ENCODE measurements around the gene MPPED2. TPM values are rescaled to one million over a fixed set of nuclear protein-coding genes. Genes with fewer than 3 reads are reported as not detected.

The MPPED2 gene
- total and polyA plus RNA-seq, 2 of the 13 experiments (the other 11 are each of a cell fraction or from before 2014, with no cell fraction given): not detected

- no peak for DNase-seq (ENCODE audit: low spot score)
- no TSS peak for BruUV-seq (replicated peaks)
- FAIRE-seq: no peak
These were observed 149.4 kb downstream of the MPPED2 start for GRCh38 chr11:30436801-30437200.

GRCh38 chr11:30435488-30435887, 150.7 kb downstream of the MPPED2 start:
- in situ Hi-C loops (cut with HindIII; ENCODE audit: extremely low pct_ligation_motif_present, low pct_unique_long_range_greater_than_20kb) (no loop called here), intact Hi-C loops (cut with micrococcal nuclease; ENCODE audit: unreplicated experiment) (no loop called here)
- DNase-seq (ENCODE audit: low spot score) (no peak), ATAC-seq (no peak), FAIRE-seq (no peak)
- Histone ChIP-seq H2AFZ (ENCODE audit: low read length) (no peak overlapping the region), H3K27me3 (ENCODE audit: control insufficient read depth in 1 of 2, insufficient read depth in 2 of 2, low read length in 2 of 2) (peaks cover 0 to 3% of the 10 kb centered on the region in 2 experiments; a peak in 1 of 5 replicates), H3K9ac (ENCODE audit: insufficient read depth, low read depth, low read length) (no peak overlapping the region), H3K9me3 (ENCODE audit: low read length) (no peaks in the 10 kb centered on the region), H3K27ac (ENCODE audit: extremely low read length, insufficient read depth, low read length) (no peak overlapping the region), H3K4me2 (ENCODE audit: low read depth, low read length) (no peak overlapping the region), H3K4me1 (ENCODE audit: insufficient read depth, low read length) (no peaks in the 10 kb centered on the region), H3K79me2 (ENCODE audit: insufficient read depth, low read length) (no peaks in the 10 kb centered on the region), H3K4me3 (replicated peaks in 1 of 3; ENCODE audit: insufficient read depth in 1 of 3, low read depth in 2 of 3, low read length in 3 of 3) (no peak overlapping the region), H3K36me3 (replicated peaks in 1 of 2; ENCODE audit: control insufficient read depth in 1 of 2, insufficient read depth in 2 of 2, low read length in 2 of 2) (no peaks in the 10 kb centered on the region), H4K20me1 (ENCODE audit: insufficient read depth, low read length) (no peaks in the 10 kb centered on the region)
- ChIA-PET CTCF (ENCODE audit: low intra/inter-chr PET ratio, low total read pairs) (no interaction called here), POLR2A (no interaction called here)
- BruUV-seq (replicated peaks): no TSS peak
- TF ChIP-seq SOX6 (IDR thresholded peaks at IDR 0.05) (no peak), SOX6 (CRISPR knock-in tag; IDR thresholded peaks at IDR 0.05) (no peak), ELK4 (CRISPR knock-in tag; IDR thresholded peaks at IDR 0.05; ENCODE audit: borderline replicate concordance) (no peak), SP5 (CRISPR knock-in tag; IDR thresholded peaks at IDR 0.05; ENCODE audit: borderline replicate concordance, low read depth) (no peak), ZXDC (CRISPR knock-in tag; IDR thresholded peaks at IDR 0.05) (no peak), ZNF367 (CRISPR knock-in tag; IDR thresholded peaks at IDR 0.05; ENCODE audit: borderline replicate concordance) (no peak), MIER2 (CRISPR knock-in tag; IDR thresholded peaks at IDR 0.05) (no peak)

More at GRCh38 chr11:30436801-30437200, 149.4 kb downstream of the MPPED2 start:
- no peak overlapping the region for H2AFZ ChIP-seq (ENCODE audit: low read length)
- intact Hi-C loops (cut with micrococcal nuclease; ENCODE audit: unreplicated experiment): no loop called here
- no peak overlapping the region for H3K4me3 ChIP-seq (replicated peaks in 1 of 3; ENCODE audit: insufficient read depth in 1 of 3, low read depth in 2 of 3, low read length in 3 of 3)
- H3K4me2 ChIP-seq (ENCODE audit: low read depth, low read length): no peak overlapping the region
- H3K9ac ChIP-seq (ENCODE audit: insufficient read depth, low read depth, low read length): no peak overlapping the region
- H3K9me3 ChIP-seq (ENCODE audit: low read length): no peaks in the 10 kb centered on the region
- no peaks in the 10 kb centered on the region for H3K4me1 ChIP-seq (ENCODE audit: insufficient read depth, low read length)
- ATAC-seq: no peak
- no peak overlapping the region for H3K27ac ChIP-seq (ENCODE audit: extremely low read length, insufficient read depth, low read length)
- WGBS (ENCODE audit: low lambda C conversion rate): 31% methylated on average over 3 of the region's 3 CpGs
- CTCF ChIA-PET (ENCODE audit: low intra/inter-chr PET ratio, low total read pairs): no interaction called here
- H3K27me3 ChIP-seq (ENCODE audit: control insufficient read depth in 1 of 2, insufficient read depth in 2 of 2, low read length in 2 of 2): peaks cover 0 to 3% of the 10 kb centered on the region in 2 experiments; a peak in 1 of 5 replicates
- no peaks in the 10 kb centered on the region for H3K79me2 ChIP-seq (ENCODE audit: insufficient read depth, low read length)
- TF ChIP-seq NR2C2 (CRISPR knock-in tag; IDR thresholded peaks at IDR 0.05; ENCODE audit: borderline replicate concordance) (no peak), MED13 (CRISPR knock-in tag; IDR thresholded peaks at IDR 0.05) (no peak), ZNF232 (CRISPR knock-in tag; IDR thresholded peaks at IDR 0.05; ENCODE audit: borderline replicate concordance) (no peak), ZC3H13 (CRISPR knock-in tag; IDR thresholded peaks at IDR 0.05) (no peak), ZNF800 (CRISPR knock-in tag; IDR thresholded peaks at IDR 0.05) (no peak), TRIM24 (CRISPR knock-in tag; IDR thresholded peaks at IDR 0.05) (no peak), ZNF260 (CRISPR knock-in tag; IDR thresholded peaks at IDR 0.05; ENCODE audit: borderline replicate concordance, low read depth) (no peak), XBP1 (CRISPR knock-in tag; IDR thresholded peaks at IDR 0.05) (no peak), ZNF746 (CRISPR knock-in tag; IDR thresholded peaks at IDR 0.05) (no peak), ZNF652 (CRISPR knock-in tag; IDR thresholded peaks at IDR 0.05; ENCODE audit: borderline replicate concordance, low read depth) (no peak)
- in situ Hi-C loops (cut with HindIII; ENCODE audit: extremely low pct_ligation_motif_present, low pct_unique_long_range_greater_than_20kb): no loop called here
- POLR2A ChIA-PET: no interaction called here
- H4K20me1 ChIP-seq (ENCODE audit: insufficient read depth, low read length): no peaks in the 10 kb centered on the region
- no peaks in the 10 kb centered on the region for H3K36me3 ChIP-seq (replicated peaks in 1 of 2; ENCODE audit: control insufficient read depth in 1 of 2, insufficient read depth in 2 of 2, low read length in 2 of 2)
